ENCODE data around the gene RETREG1. TPM values are rescaled to one million over a fixed set of nuclear protein-coding genes. Genes with fewer than 3 reads are reported as not detected.

The RETREG1 gene
- total and polyA plus RNA-seq, 2 experiments from 2014 or later, result 2.3 to 3.6 TPM

DNA sequence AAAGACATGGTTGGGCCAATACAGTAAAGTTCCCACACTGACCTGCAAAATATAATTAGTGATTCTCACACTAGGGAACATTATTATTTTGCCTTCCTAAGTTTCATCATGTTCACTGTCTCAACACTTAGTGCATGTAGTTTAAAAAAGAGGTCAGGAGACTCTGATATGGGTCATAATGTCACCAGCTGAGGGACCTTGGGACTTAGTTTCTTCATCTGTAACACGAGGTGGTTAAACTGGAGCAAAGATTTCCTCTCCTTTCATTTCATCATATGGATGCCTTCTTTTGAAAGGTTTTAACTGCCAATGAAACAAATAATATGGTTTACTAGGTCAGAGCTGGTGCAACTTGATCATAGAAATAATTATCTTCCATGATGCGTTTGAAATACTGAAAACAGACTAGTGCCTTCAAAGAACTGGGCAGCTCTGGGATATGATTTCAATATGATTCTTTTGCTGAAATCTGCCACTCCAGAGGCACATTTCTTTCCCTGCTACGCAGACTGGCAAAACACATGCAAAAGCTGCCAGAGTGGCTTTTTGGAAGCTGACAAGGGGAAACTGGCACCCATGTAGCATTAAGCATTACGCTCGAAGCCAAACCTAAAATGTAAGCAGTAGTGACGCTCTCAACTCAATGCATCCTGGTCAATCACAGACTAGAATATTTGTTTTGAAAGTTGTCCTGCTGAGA is 20.8 kb downstream of the RETREG1 start:
- Mint-ChIP-seq H3K4me3 (no peak overlapping the region), H3K9me3 (no peaks in the 10 kb centered on the region), H3K27me3 (ENCODE audit: insufficient read depth, low read depth, poor library complexity) (peaks cover 4% of the 10 kb centered on the region), H3K4me1 (peaks cover 7% of the 10 kb centered on the region), H3K27ac (no peak overlapping the region), H3K36me3 (ENCODE audit: low read depth) (no peaks in the 10 kb centered on the region)
- DNase-seq (ENCODE audit: low spot score) (no peak), ATAC-seq (no peak)
- H3K36me3 ChIP-seq (ENCODE audit: insufficient read depth), result no peaks in the 10 kb centered on the region
- TF ChIP-seq, protein P1, sequence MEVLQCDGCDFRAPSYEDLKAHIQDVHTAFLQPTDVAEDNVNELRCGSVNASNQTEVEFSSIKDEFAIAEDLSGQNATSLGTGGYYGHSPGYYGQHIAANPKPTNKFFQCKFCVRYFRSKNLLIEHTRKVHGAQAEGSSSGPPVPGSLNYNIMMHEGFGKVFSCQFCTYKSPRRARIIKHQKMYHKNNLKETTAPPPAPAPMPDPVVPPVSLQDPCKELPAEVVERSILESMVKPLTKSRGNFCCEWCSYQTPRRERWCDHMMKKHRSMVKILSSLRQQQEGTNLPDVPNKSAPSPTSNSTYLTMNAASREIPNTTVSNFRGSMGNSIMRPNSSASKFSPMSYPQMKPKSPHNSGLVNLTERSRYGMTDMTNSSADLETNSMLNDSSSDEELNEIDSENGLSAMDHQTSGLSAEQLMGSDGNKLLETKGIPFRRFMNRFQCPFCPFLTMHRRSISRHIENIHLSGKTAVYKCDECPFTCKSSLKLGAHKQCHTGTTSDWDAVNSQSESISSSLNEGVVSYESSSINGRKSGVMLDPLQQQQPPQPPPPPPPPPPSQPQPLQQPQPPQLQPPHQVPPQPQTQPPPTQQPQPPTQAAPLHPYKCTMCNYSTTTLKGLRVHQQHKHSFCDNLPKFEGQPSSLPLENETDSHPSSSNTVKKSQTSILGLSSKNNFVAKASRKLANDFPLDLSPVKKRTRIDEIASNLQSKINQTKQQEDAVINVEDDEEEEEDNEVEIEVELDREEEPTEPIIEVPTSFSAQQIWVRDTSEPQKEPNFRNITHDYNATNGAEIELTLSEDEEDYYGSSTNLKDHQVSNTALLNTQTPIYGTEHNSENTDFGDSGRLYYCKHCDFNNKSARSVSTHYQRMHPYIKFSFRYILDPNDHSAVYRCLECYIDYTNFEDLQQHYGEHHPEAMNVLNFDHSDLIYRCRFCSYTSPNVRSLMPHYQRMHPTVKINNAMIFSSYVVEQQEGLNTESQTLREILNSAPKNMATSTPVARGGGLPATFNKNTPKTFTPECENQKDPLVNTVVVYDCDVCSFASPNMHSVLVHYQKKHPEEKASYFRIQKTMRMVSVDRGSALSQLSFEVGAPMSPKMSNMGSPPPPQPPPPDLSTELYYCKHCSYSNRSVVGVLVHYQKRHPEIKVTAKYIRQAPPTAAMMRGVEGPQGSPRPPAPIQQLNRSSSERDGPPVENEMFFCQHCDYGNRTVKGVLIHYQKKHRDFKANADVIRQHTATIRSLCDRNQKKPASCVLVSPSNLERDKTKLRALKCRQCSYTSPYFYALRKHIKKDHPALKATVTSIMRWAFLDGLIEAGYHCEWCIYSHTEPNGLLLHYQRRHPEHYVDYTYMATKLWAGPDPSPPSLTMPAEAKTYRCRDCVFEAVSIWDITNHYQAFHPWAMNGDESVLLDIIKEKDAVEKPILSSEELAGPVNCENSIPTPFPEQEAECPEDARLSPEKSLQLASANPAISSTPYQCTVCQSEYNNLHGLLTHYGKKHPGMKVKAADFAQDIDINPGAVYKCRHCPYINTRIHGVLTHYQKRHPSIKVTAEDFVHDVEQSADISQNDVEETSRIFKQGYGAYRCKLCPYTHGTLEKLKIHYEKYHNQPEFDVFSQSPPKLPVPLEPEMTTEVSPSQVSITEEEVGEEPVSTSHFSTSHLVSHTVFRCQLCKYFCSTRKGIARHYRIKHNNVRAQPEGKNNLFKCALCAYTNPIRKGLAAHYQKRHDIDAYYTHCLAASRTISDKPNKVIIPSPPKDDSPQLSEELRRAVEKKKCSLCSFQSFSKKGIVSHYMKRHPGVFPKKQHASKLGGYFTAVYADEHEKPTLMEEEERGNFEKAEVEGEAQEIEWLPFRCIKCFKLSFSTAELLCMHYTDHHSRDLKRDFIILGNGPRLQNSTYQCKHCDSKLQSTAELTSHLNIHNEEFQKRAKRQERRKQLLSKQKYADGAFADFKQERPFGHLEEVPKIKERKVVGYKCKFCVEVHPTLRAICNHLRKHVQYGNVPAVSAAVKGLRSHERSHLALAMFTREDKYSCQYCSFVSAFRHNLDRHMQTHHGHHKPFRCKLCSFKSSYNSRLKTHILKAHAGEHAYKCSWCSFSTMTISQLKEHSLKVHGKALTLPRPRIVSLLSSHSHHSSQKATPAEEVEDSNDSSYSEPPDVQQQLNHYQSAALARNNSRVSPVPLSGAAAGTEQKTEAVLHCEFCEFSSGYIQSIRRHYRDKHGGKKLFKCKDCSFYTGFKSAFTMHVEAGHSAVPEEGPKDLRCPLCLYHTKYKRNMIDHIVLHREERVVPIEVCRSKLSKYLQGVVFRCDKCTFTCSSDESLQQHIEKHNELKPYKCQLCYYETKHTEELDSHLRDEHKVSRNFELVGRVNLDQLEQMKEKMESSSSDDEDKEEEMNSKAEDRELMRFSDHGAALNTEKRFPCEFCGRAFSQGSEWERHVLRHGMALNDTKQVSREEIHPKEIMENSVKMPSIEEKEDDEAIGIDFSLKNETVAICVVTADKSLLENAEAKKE (CRISPR knock-in tag; IDR thresholded peaks at IDR 0.05), result no peak
- no peak for TF ChIP-seq POLR2AphosphoS5 (IDR thresholded peaks at IDR 0.05; ENCODE audit: low read depth)
- no peak for TF ChIP-seq EZH2phosphoT487 (IDR thresholded peaks at IDR 0.05; ENCODE audit: unreplicated experiment)
- TF ChIP-seq JUNB (IDR thresholded peaks at IDR 0.05; ENCODE audit: unreplicated experiment), result no peak
- no peak for TF ChIP-seq STAT1 (IDR thresholded peaks at IDR 0.05; ENCODE audit: unreplicated experiment)
- no peak for TF ChIP-seq NANOG (IDR thresholded peaks at IDR 0.05; ENCODE audit: borderline replicate concordance)
- 0 out of 2 replicates have a peak, but pooled peaks cover 3% of the 10 kb centered on the region for H3K9me2 ChIP-seq (ENCODE audit: insufficient read depth)
- peaks cover 10% of the 10 kb centered on the region; the same call in 1 of the 2 replicates for H3K4me1 ChIP-seq (ENCODE audit: insufficient read depth)
- no peaks in the 10 kb centered on the region for H3K79me2 ChIP-seq (replicated peaks; ENCODE audit: insufficient read depth)
- no peak overlapping the region for H3K4me2 ChIP-seq
- H3K4me3 ChIP-seq, result no peak overlapping the region
- no peak overlapping the region for H2AFZ ChIP-seq
- no peaks in the 10 kb centered on the region for H3K27me3 ChIP-seq (ENCODE audit: insufficient read depth)
- no peaks in the 10 kb centered on the region for H4K20me1 ChIP-seq (replicated peaks; ENCODE audit: insufficient read depth)
- H3F3A ChIP-seq (replicated peaks; ENCODE audit: low read depth), result no peaks in the 10 kb centered on the region
- H3K27ac ChIP-seq (ENCODE audit: low read depth), result no peak overlapping the region

DNA sequence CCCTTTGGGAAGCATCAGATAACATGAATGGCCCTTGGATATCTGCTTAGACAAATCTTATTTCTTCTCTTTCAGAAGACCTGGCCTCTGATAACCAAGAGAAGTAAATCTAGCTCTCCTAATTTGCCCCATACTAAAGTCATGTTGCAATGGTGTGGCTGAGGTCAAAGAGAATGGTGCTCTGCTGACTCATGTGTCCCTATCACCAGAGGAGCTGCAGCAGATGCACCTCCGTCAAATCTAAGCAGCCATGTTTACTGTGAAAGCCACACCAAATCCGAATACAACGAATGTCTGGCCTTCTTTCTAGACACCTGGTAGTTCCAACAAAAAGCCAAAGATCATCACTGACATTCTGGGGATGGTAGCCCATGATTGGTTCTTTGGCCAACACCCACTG is 23.2 kb downstream of the RETREG1 start:
- H3K9me2 ChIP-seq (ENCODE audit: insufficient read depth), result peaks cover 9% of the 10 kb centered on the region; the same call in 1 of the 2 replicates
- H3K9me3 Mint-ChIP-seq, result no peaks in the 10 kb centered on the region
- no peaks in the 10 kb centered on the region for H3K79me2 ChIP-seq (replicated peaks; ENCODE audit: insufficient read depth)
- H3K36me3 Mint-ChIP-seq (ENCODE audit: low read depth), result no peaks in the 10 kb centered on the region
- DNase-seq (ENCODE audit: low spot score) (no peak), ATAC-seq (no peak)
- no peak overlapping the region for H3K4me3 Mint-ChIP-seq
- no peaks in the 10 kb centered on the region for H3K27me3 ChIP-seq (ENCODE audit: insufficient read depth)
- no peaks in the 10 kb centered on the region for H3F3A ChIP-seq (replicated peaks; ENCODE audit: low read depth)
- peaks cover 3% of the 10 kb centered on the region for H3K27me3 Mint-ChIP-seq (ENCODE audit: insufficient read depth, low read depth, poor library complexity)
- no peak for TF ChIP-seq JUNB (IDR thresholded peaks at IDR 0.05; ENCODE audit: unreplicated experiment)
- TF ChIP-seq, protein P2, sequence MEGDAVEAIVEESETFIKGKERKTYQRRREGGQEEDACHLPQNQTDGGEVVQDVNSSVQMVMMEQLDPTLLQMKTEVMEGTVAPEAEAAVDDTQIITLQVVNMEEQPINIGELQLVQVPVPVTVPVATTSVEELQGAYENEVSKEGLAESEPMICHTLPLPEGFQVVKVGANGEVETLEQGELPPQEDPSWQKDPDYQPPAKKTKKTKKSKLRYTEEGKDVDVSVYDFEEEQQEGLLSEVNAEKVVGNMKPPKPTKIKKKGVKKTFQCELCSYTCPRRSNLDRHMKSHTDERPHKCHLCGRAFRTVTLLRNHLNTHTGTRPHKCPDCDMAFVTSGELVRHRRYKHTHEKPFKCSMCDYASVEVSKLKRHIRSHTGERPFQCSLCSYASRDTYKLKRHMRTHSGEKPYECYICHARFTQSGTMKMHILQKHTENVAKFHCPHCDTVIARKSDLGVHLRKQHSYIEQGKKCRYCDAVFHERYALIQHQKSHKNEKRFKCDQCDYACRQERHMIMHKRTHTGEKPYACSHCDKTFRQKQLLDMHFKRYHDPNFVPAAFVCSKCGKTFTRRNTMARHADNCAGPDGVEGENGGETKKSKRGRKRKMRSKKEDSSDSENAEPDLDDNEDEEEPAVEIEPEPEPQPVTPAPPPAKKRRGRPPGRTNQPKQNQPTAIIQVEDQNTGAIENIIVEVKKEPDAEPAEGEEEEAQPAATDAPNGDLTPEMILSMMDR (conservative IDR thresholded peaks at IDR 0.05; ENCODE audit: low read depth in 2 of 2), result no peak
- no peak for TF ChIP-seq ZNF331 (CRISPR knock-in tag; IDR thresholded peaks at IDR 0.05; ENCODE audit: low read depth)
- TF ChIP-seq, protein P3, sequence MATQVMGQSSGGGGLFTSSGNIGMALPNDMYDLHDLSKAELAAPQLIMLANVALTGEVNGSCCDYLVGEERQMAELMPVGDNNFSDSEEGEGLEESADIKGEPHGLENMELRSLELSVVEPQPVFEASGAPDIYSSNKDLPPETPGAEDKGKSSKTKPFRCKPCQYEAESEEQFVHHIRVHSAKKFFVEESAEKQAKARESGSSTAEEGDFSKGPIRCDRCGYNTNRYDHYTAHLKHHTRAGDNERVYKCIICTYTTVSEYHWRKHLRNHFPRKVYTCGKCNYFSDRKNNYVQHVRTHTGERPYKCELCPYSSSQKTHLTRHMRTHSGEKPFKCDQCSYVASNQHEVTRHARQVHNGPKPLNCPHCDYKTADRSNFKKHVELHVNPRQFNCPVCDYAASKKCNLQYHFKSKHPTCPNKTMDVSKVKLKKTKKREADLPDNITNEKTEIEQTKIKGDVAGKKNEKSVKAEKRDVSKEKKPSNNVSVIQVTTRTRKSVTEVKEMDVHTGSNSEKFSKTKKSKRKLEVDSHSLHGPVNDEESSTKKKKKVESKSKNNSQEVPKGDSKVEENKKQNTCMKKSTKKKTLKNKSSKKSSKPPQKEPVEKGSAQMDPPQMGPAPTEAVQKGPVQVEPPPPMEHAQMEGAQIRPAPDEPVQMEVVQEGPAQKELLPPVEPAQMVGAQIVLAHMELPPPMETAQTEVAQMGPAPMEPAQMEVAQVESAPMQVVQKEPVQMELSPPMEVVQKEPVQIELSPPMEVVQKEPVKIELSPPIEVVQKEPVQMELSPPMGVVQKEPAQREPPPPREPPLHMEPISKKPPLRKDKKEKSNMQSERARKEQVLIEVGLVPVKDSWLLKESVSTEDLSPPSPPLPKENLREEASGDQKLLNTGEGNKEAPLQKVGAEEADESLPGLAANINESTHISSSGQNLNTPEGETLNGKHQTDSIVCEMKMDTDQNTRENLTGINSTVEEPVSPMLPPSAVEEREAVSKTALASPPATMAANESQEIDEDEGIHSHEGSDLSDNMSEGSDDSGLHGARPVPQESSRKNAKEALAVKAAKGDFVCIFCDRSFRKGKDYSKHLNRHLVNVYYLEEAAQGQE (IDR thresholded peaks at IDR 0.05; ENCODE audit: unreplicated experiment), result no peak
- TF ChIP-seq ZNF114 (CRISPR knock-in tag; IDR thresholded peaks at IDR 0.05), result no peak
- H3K4me1 ChIP-seq (ENCODE audit: insufficient read depth), result peaks cover 10% of the 10 kb centered on the region; the same call in 1 of the 2 replicates
- peaks cover 7% of the 10 kb centered on the region for H3K4me1 Mint-ChIP-seq
- H3K36me3 ChIP-seq (ENCODE audit: insufficient read depth), result no peaks in the 10 kb centered on the region
- no peak overlapping the region for H3K4me2 ChIP-seq
- no peak overlapping the region for H2AFZ ChIP-seq
- H3K4me3 ChIP-seq, result no peak overlapping the region
- H4K20me1 ChIP-seq (replicated peaks; ENCODE audit: insufficient read depth), result no peaks in the 10 kb centered on the region
- H3K27ac ChIP-seq (ENCODE audit: low read depth), result no peak overlapping the region
- no peak overlapping the region for H3K27ac Mint-ChIP-seq

Data from GM23338 (cell line).